Testis (tissue), 2 donors: ENCODE measurements around the gene PTPRN2.

Experiments
- CTCF ChIP-seq, 3 experiments: fragments of 450-650 bp in 2 of 3; fragments of 200-600 bp in 1 of 3; sonication (generic) in 1 of 3; IDR thresholded peaks; one replicate each; pipeline ENCODE4 v1.5.1; 2016 to 2019; ENCODE audit warnings: antibody characterized with exemption in 3 of 3, mild to moderate bottlenecking in 2 of 3, moderate library complexity in 1 of 3
- POLR2A ChIP-seq: fragments of 450-650 bp; IDR thresholded peaks from one replicate; pipeline ENCODE4 v1.6.1; 2017; ENCODE audit warnings: antibody characterized with exemption, mild to moderate bottlenecking, moderate library complexity

GRCh38 chr7:157826566-157826965, 761.1 kb downstream of the PTPRN2 start:
- no peak for TF ChIP-seq CTCF (IDR thresholded peaks at IDR 0.05)
- TF ChIP-seq POLR2A = no peak
